DND-41 (cell line): ENCODE measurements around the gene METTL25.

Source experiments
- ATAC-seq: fragments of 200-7000 bp; cut with Tn5 transposase; 3 replicates; pipeline ENCODE4 v1.9.1; 2021; ENCODE audit warnings: low read depth; ENCODE audit not compliant: insufficient read depth
- DNase-seq: peaks from one replicate; pipeline ENCODE4 v3.0.0-alpha.2; 2020
- H2AFZ ChIP-seq: 2 replicates; pipeline ENCODE4 v1.6.0; 2012; ENCODE audit warnings: low read depth, low read length
- H3K27ac ChIP-seq: 2 replicates; pipeline ENCODE4 v1.5.1; 2012; ENCODE audit warnings: low read length, inconsistent platforms
- H3K27me3 ChIP-seq: fragments of 200-600 bp; sonication (generic); 2 replicates; pipeline ENCODE4 v1.6.0; 2012; ENCODE audit warnings: low read length, mild to moderate bottlenecking, inconsistent platforms; ENCODE audit not compliant: insufficient read depth, poor library complexity
- H3K36me3 ChIP-seq: 2 replicates; pipeline ENCODE4 v1.5.1; 2012; ENCODE audit warnings: low read length, inconsistent platforms; ENCODE audit not compliant: insufficient read depth
- H3K4me1 ChIP-seq: 2 replicates; pipeline ENCODE4 v1.5.1; 2012; ENCODE audit warnings: mild to moderate bottlenecking, low read length; ENCODE audit not compliant: insufficient read depth
- H3K4me2 ChIP-seq: 2 replicates; pipeline ENCODE4 v1.6.0; 2012; ENCODE audit warnings: mild to moderate bottlenecking, moderate library complexity, low read length, inconsistent platforms; ENCODE audit not compliant: insufficient read depth
- H3K4me3 ChIP-seq, 2 experiments: fragments of 200-600 bp in 1 of 2; shearing (Covaris generic) in 1 of 2; 2 replicates each; pipeline ENCODE4 v1.5.1; 2012 to 2016; ENCODE audit warnings: inconsistent platforms in 2 of 2, low read length in 2 of 2, mild to moderate bottlenecking in 2 of 2, low read depth in 1 of 2, moderate library complexity in 1 of 2
- H3K79me2 ChIP-seq: 2 replicates; pipeline ENCODE4 v1.6.0; 2012; ENCODE audit warnings: low read length, inconsistent platforms; ENCODE audit not compliant: insufficient read depth
- H3K9ac ChIP-seq: 2 replicates; pipeline ENCODE4 v1.6.0; 2012; ENCODE audit warnings: low read depth, mild to moderate bottlenecking, inconsistent platforms, low read length, moderate library complexity
- H3K9me3 ChIP-seq: 2 replicates; pipeline ENCODE4 v1.5.1; 2012; ENCODE audit warnings: low read length, moderate library complexity, mild to moderate bottlenecking, inconsistent platforms; ENCODE audit not compliant: insufficient read depth, severe bottlenecking
- H4K20me1 ChIP-seq: 2 replicates; pipeline ENCODE4 v1.6.0; 2012; ENCODE audit warnings: low read length; ENCODE audit not compliant: insufficient read depth
- EZH2 ChIP-seq: IDR thresholded peaks from 3 replicates; pipeline ENCODE4 v1.6.1; 2012; ENCODE audit warnings: borderline replicate concordance, low read depth, mild to moderate bottlenecking, moderate library complexity, low read length, inconsistent platforms; ENCODE audit not compliant: severe bottlenecking
- TF ChIP-seq, protein P1 (sequence below): IDR thresholded peaks from 2 replicates; pipeline ENCODE4 v1.5.1; 2012; ENCODE audit warnings: borderline replicate concordance, low read length, moderate library complexity, mild to moderate bottlenecking; ENCODE audit not compliant: poor library complexity, severe bottlenecking; ENCODE audit errors: extremely low read depth

Gene METTL25

DNA sequence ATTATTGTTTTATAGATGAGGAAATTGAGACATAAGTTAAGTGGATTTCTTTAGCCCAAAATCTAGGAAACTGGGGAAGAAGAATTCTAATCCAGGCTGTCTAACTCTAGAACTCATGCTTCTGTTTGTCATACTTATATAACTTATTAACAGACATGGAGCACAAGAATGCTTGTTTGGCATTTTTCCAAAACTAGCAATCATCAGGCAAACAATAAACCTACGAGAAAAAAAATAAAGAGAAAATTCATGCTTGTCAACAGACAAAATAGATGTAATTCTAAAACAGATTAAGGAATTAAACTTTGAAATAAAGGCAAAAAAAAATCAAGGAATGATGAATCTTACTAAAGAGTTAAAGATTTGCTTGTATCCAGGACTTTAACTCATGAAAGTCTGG lies 103.1 kb downstream of the METTL25 start:
- ATAC-seq (no peak), DNase-seq (no peak)
- Histone ChIP-seq H3K9me3 (no peaks in the 10 kb centered on the region), H3K27me3 (no peaks in the 10 kb centered on the region), H2AFZ (no peak overlapping the region), H3K4me3 (no peak overlapping the region), H3K4me1 (no peaks in the 10 kb centered on the region), H3K4me2 (no peak overlapping the region), H3K79me2 (no peaks in the 10 kb centered on the region), H3K9ac (no peak overlapping the region), H4K20me1 (no peaks in the 10 kb centered on the region), H3K36me3 (no peaks in the 10 kb centered on the region), H3K27ac (no peak overlapping the region)
- TF ChIP-seq, protein P1, sequence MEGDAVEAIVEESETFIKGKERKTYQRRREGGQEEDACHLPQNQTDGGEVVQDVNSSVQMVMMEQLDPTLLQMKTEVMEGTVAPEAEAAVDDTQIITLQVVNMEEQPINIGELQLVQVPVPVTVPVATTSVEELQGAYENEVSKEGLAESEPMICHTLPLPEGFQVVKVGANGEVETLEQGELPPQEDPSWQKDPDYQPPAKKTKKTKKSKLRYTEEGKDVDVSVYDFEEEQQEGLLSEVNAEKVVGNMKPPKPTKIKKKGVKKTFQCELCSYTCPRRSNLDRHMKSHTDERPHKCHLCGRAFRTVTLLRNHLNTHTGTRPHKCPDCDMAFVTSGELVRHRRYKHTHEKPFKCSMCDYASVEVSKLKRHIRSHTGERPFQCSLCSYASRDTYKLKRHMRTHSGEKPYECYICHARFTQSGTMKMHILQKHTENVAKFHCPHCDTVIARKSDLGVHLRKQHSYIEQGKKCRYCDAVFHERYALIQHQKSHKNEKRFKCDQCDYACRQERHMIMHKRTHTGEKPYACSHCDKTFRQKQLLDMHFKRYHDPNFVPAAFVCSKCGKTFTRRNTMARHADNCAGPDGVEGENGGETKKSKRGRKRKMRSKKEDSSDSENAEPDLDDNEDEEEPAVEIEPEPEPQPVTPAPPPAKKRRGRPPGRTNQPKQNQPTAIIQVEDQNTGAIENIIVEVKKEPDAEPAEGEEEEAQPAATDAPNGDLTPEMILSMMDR, result no peak
- no peak for TF ChIP-seq EZH2

DNA sequence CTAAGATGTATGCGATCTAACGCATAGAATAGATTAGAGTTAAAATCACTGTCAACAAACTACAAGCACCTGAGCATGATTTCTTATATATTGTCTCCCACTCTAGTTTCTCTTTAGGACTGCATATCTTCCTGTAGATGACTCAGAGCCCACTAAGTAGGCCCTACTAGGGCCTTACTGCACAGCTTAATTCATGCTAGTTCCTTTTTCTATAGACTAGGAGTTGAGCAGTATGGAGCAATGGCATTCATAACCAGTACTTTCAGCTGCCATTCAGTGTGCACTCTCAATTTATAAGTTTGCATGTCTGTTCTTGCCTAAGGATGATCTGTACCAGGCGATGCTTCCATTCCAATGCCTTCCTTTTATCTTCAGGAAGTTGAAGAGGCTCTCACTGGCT lies 103.5 kb downstream of the METTL25 start:
- Histone ChIP-seq H3K9ac (no peak overlapping the region), H3K4me3 (no peak overlapping the region), H3K36me3 (no peaks in the 10 kb centered on the region), H3K27me3 (no peaks in the 10 kb centered on the region), H3K9me3 (no peaks in the 10 kb centered on the region), H3K4me1 (no peaks in the 10 kb centered on the region), H4K20me1 (no peaks in the 10 kb centered on the region), H3K27ac (no peak overlapping the region), H3K79me2 (no peaks in the 10 kb centered on the region), H3K4me2 (no peak overlapping the region), H2AFZ (no peak overlapping the region)
- ATAC-seq, result no peak
- DNase-seq, result no peak
- no peak for TF ChIP-seq EZH2
- TF ChIP-seq, protein P1, result no peak

DNA sequence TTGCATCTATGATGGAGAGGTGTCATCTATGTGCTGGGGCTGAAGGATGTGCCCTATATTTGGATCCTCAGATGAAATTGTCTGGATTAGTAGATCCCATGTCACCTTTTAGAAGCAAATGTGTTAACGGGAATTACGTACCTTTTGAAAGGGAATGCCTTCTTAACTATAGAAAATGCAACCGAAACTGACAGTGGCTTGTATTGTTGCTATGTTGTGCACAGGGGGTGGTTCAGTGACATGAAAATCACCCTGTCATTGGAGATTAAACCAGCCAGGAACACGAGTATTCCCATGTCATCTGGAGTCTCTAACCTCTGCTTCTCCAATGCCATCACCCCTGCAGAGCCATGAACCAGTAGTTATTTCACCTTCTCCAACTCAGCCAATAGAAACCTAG lies 110.2 kb downstream of the METTL25 start:
- no peaks in the 10 kb centered on the region for H3K79me2 ChIP-seq
- H3K27ac ChIP-seq, result no peak overlapping the region
- no peaks in the 10 kb centered on the region for H3K9me3 ChIP-seq
- DNase-seq, result no peak
- no peaks in the 10 kb centered on the region for H3K4me1 ChIP-seq
- H3K27me3 ChIP-seq, result no peaks in the 10 kb centered on the region
- no peaks in the 10 kb centered on the region for H4K20me1 ChIP-seq
- H2AFZ ChIP-seq, result no peak overlapping the region
- no peak overlapping the region for H3K9ac ChIP-seq
- no peak overlapping the region for H3K4me2 ChIP-seq
- no peak for ATAC-seq
- TF ChIP-seq EZH2, result no peak
- TF ChIP-seq, protein P1, result no peak
- peaks cover 4% of the 10 kb centered on the region; the same call in 1 of the 2 replicates for H3K36me3 ChIP-seq
- H3K4me3 ChIP-seq, result no peak overlapping the region
